Trophoblast cell (in vitro differentiated cells and primary cell): ENCODE data around the gene BIN2.
"Not testable (repeated sequence)": the region's sequence is repeated elsewhere in the genome, so short reads cannot be mapped to it uniquely, and the experiment has no call there.

Experiments
- DNase-seq, 2 donors: peaks; one replicate each; pipeline ENCODE4 v3.0.0-alpha.2; 2016
- H2AFZ ChIP-seq: 2 replicates; pipeline ENCODE4 v1.6.1; 2013; ENCODE audit warnings: low read length, moderate library complexity, mild to moderate bottlenecking; ENCODE audit not compliant: insufficient read depth, poor library complexity
- H2AK5ac ChIP-seq: 2 replicates; pipeline ENCODE4 v1.6.1; 2013; ENCODE audit warnings: mild to moderate bottlenecking, low read length
- H2BK120ac ChIP-seq: 2 replicates; pipeline ENCODE4 v1.6.1; 2013; ENCODE audit warnings: low read length, mild to moderate bottlenecking, moderate library complexity; ENCODE audit not compliant: insufficient read depth, poor library complexity
- H2BK12ac ChIP-seq: 2 replicates; pipeline ENCODE4 v1.6.1; 2013; ENCODE audit warnings: mild to moderate bottlenecking, low read length, moderate library complexity
- H2BK5ac ChIP-seq: 2 replicates; pipeline ENCODE4 v1.6.1; 2013; ENCODE audit warnings: low read length, low read depth, moderate library complexity, mild to moderate bottlenecking; ENCODE audit not compliant: poor library complexity
- H3K14ac ChIP-seq: 2 replicates; pipeline ENCODE4 v1.6.1; 2013; ENCODE audit warnings: mild to moderate bottlenecking, low read length
- H3K18ac ChIP-seq: 2 replicates; pipeline ENCODE4 v1.6.1; 2013; ENCODE audit warnings: mild to moderate bottlenecking, low read length
- H3K23ac ChIP-seq: 2 replicates; pipeline ENCODE4 v1.6.1; 2013; ENCODE audit warnings: low read length
- H3K27ac ChIP-seq: 2 replicates; pipeline ENCODE4 v1.5.1; 2013; ENCODE audit warnings: low read depth, mild to moderate bottlenecking, inconsistent platforms, low read length, moderate library complexity
- H3K27me3 ChIP-seq: 2 replicates; pipeline ENCODE4 v1.6.1; 2013; ENCODE audit warnings: inconsistent platforms, mild to moderate bottlenecking, low read length, moderate library complexity; ENCODE audit not compliant: insufficient read depth
- H3K36me3 ChIP-seq, 2 experiments: 1 replicate in 1 of 2; 2 replicates in 1 of 2; pipeline ENCODE4 v1.6.1; 2013; ENCODE audit warnings: low read length in 2 of 2, mild to moderate bottlenecking in 2 of 2, moderate library complexity in 1 of 2; ENCODE audit not compliant: insufficient read depth in 2 of 2, control insufficient read depth in 1 of 2
- H3K4ac ChIP-seq: 2 replicates; pipeline ENCODE4 v1.6.1; 2013; ENCODE audit warnings: low read depth, mild to moderate bottlenecking, low read length, moderate library complexity
- H3K4me1 ChIP-seq, 2 experiments: 1 replicate in 1 of 2; 2 replicates in 1 of 2; pipeline ENCODE4 v1.6.1; 2013; ENCODE audit warnings: low read length in 2 of 2, mild to moderate bottlenecking in 2 of 2, moderate library complexity in 1 of 2; ENCODE audit not compliant: insufficient read depth in 2 of 2, control insufficient read depth in 1 of 2
- H3K4me2 ChIP-seq: 2 replicates; pipeline ENCODE4 v1.6.1; 2013; ENCODE audit warnings: inconsistent platforms, mild to moderate bottlenecking, low read length, moderate library complexity
- H3K4me3 ChIP-seq: 2 replicates; pipeline ENCODE4 v1.5.1; 2013; ENCODE audit warnings: mild to moderate bottlenecking, low read depth, low read length, inconsistent platforms
- H3K79me1 ChIP-seq: one replicate; pipeline ENCODE4 v1.6.1; 2013; ENCODE audit warnings: low read length
- H3K79me2 ChIP-seq: 2 replicates; pipeline ENCODE4 v1.6.1; 2013; ENCODE audit warnings: low read length, mild to moderate bottlenecking; ENCODE audit not compliant: control insufficient read depth, insufficient read depth, poor library complexity
- H3K9ac ChIP-seq: 2 replicates; pipeline ENCODE4 v1.6.1; 2013; ENCODE audit warnings: mild to moderate bottlenecking, low read length
- H3K9me3 ChIP-seq: 2 replicates; pipeline ENCODE4 v1.6.1; 2013; ENCODE audit warnings: low read depth, mild to moderate bottlenecking, control low read depth, inconsistent platforms, low read length; ENCODE audit not compliant: insufficient read depth
- H4K12ac ChIP-seq: 2 replicates; pipeline ENCODE4 v1.6.1; 2013; ENCODE audit warnings: low read depth, mild to moderate bottlenecking, low read length, moderate library complexity
- H4K8ac ChIP-seq: 2 replicates; pipeline ENCODE4 v1.6.1; 2013; ENCODE audit warnings: low read depth, mild to moderate bottlenecking, low read length, moderate library complexity
- H4K91ac ChIP-seq: one replicate; pipeline ENCODE4 v1.6.1; 2013; ENCODE audit warnings: low read depth, mild to moderate bottlenecking, low read length, moderate library complexity
- WGBS: extraction: QIAGEN DNeasy Blood & Tissue Kit; methylation state at CpG from one replicate; pipeline ENCODE4 v1.1.7; 2013; ENCODE audit warnings: missing lambda C conversion rate; ENCODE audit not compliant: insufficient read length, insufficient coverage; ENCODE audit errors: extremely low coverage; 5-methylcytosine and 5-hydroxymethylcytosine counted together

The BIN2 gene

GRCh38 chr12:51259600-51259999 is 64.4 kb downstream of the BIN2 start:
- H4K12ac ChIP-seq, H2BK12ac ChIP-seq, H2AFZ ChIP-seq, H4K91ac ChIP-seq, H3K9me3 ChIP-seq, H3K4me2 ChIP-seq, H3K23ac ChIP-seq, DNase-seq, H3K79me2 ChIP-seq, H3K14ac ChIP-seq, H3K4me1 ChIP-seq, H2AK5ac ChIP-seq, H3K79me1 ChIP-seq, H3K27me3 ChIP-seq, H2BK5ac ChIP-seq, H3K4me3 ChIP-seq, H3K9ac ChIP-seq, H3K18ac ChIP-seq, H3K4ac ChIP-seq, H2BK120ac ChIP-seq, H4K8ac ChIP-seq, H3K27ac ChIP-seq: not testable (repeated sequence)
- peaks cover 8 to 16% of the 10 kb centered on the region in 2 experiments for H3K36me3 ChIP-seq
- no CpG with 5 or more reads among the region's 1 CpG for WGBS

- Histone ChIP-seq H2BK12ac (no peak overlapping the region), H3K18ac (no peak overlapping the region), H4K91ac (no peak overlapping the region), H3K4ac (no peak overlapping the region), H2BK5ac (no peak overlapping the region), H3K79me1 (no peaks in the 10 kb centered on the region), H3K9ac (no peak overlapping the region), H3K27me3 (no peaks in the 10 kb centered on the region), H3K9me3 (no peaks in the 10 kb centered on the region), H2BK120ac (no peak overlapping the region), H2AK5ac (no peak overlapping the region), H3K36me3 (peaks cover 11 to 13% of the 10 kb centered on the region in 2 experiments), H3K79me2 (no peaks in the 10 kb centered on the region), H4K12ac (no peak overlapping the region), H3K4me1 (peaks cover 2 to 8% of the 10 kb centered on the region in 2 experiments), H3K4me2 (no peak overlapping the region), H4K8ac (no peak overlapping the region), H3K27ac (no peak overlapping the region), H3K14ac (no peak overlapping the region), H3K23ac (no peak overlapping the region), H3K4me3 (no peak overlapping the region), H2AFZ (no peak overlapping the region)
- WGBS, result 100% methylated on average over 2 of the region's 4 CpGs
- DNase-seq, result no peak
Measured at GRCh38 chr12:51254536-51254935, 69.4 kb downstream of the BIN2 start.

GRCh38 chr12:51253276-51253675 is 70.7 kb downstream of the BIN2 start:
- Histone ChIP-seq H3K27ac (no peak overlapping the region), H3K4ac (no peak overlapping the region), H3K79me1 (no peaks in the 10 kb centered on the region), H4K12ac (no peak overlapping the region), H3K9ac (no peak overlapping the region), H2AK5ac (no peak overlapping the region), H3K18ac (no peak overlapping the region), H3K36me3 (peaks cover 13 to 16% of the 10 kb centered on the region in 2 experiments), H2BK120ac (no peak overlapping the region), H3K4me2 (no peak overlapping the region), H2BK5ac (no peak overlapping the region), H3K4me1 (peaks cover 2 to 8% of the 10 kb centered on the region in 2 experiments), H3K23ac (no peak overlapping the region), H3K9me3 (peaks cover 1% of the 10 kb centered on the region), H3K27me3 (no peaks in the 10 kb centered on the region), H3K79me2 (no peaks in the 10 kb centered on the region), H3K14ac (no peak overlapping the region), H4K91ac (no peak overlapping the region), H4K8ac (no peak overlapping the region), H2BK12ac (no peak overlapping the region), H3K4me3 (no peak overlapping the region), H2AFZ (no peak overlapping the region)
- WGBS, result no CpG with 5 or more reads among the region's 1 CpG
- DNase-seq, result no peak

- no peak overlapping the region for H2AK5ac ChIP-seq
Measured at GRCh38 chr12:51247523-51248206, 76.3 kb downstream of the BIN2 start.

More at GRCh38 chr12:51247523-51248206, 76.3 kb downstream of the BIN2 start:
- H3K36me3 ChIP-seq, result peaks cover 17 to 28% of the 10 kb centered on the region in 2 experiments
- no peak overlapping the region for H3K18ac ChIP-seq
- no peaks in the 10 kb centered on the region for H3K79me2 ChIP-seq
- no peak overlapping the region for H3K23ac ChIP-seq
- H3K4me2 ChIP-seq, result no peak overlapping the region
- H3K14ac ChIP-seq, result no peak overlapping the region
- H3K9me3 ChIP-seq, result peaks cover 1% of the 10 kb centered on the region
- H3K27ac ChIP-seq, result no peak overlapping the region
- DNase-seq, result no peak
- no peak overlapping the region for H2BK12ac ChIP-seq
- no peak overlapping the region for H3K4me3 ChIP-seq
- no peak overlapping the region for H2AFZ ChIP-seq
- no peak overlapping the region for H4K8ac ChIP-seq
- no peak overlapping the region for H4K91ac ChIP-seq
- H3K4ac ChIP-seq, result no peak overlapping the region
- peaks cover 0 to 2% of the 10 kb centered on the region in 2 experiments for H3K4me1 ChIP-seq
- H2BK120ac ChIP-seq, result no peak overlapping the region
- no peak overlapping the region for H2BK5ac ChIP-seq
- no peaks in the 10 kb centered on the region for H3K79me1 ChIP-seq
- no peak overlapping the region for H4K12ac ChIP-seq
- WGBS, result no CpG with 5 or more reads among the region's 14 CpGs
- H3K9ac ChIP-seq, result no peak overlapping the region
- H3K27me3 ChIP-seq, result no peaks in the 10 kb centered on the region
